PC-9 (cell line): ENCODE data around the gene RAB24. TPM values are rescaled to one million over a fixed set of nuclear protein-coding genes. Genes with fewer than 3 reads are reported as not detected.

Experiments used
- BruUV-seq: library from RNA; stranded (reverse); fragments of 400-500 nt; replicated peaks from 2 replicates; lab custom pipeline; 2021; lab: Mats Ljungman, UMichigan
- CTCF ChIA-PET: fragments of 300-600 bp; sonication (Branson Sonifier 250); formaldehyde crosslinking; loops from one replicate; lab custom pipeline; 2022; ENCODE audit warnings: antibody characterized with exemption; lab: Charles Lee
- POLR2A ChIA-PET: fragments of 300-600 bp; sonication (Branson Sonifier 250); formaldehyde crosslinking; loops from one replicate; lab custom pipeline; 2022; ENCODE audit warnings: antibody characterized with exemption; ENCODE audit not compliant: unreplicated experiment; lab: Charles Lee
- DNase-seq, 2 experiments: peaks; one replicate each; pipeline versions ENCODE4 v3.0.0 to v3.0.0-alpha.2; 2015 to 2022; ENCODE audit warnings: mixed read lengths in 1 of 2
- H2AFZ ChIP-seq: fragments of 200-600 bp; sonication (generic); 2 replicates; pipeline ENCODE4 v1.8.1; 2017; ENCODE audit warnings: antibody characterized with exemption
- H3F3A ChIP-seq: fragments of 200-600 bp; sonication (generic); 2 replicates; pipeline ENCODE4 v1.8.1; 2017; ENCODE audit warnings: antibody characterized with exemption, mild to moderate bottlenecking, low read depth; ENCODE audit not compliant: insufficient read depth
- H3K27ac ChIP-seq: fragments of 200-600 bp; sonication (generic); 2 replicates; pipeline ENCODE4 v1.6.1; 2016; ENCODE audit warnings: mixed run types
- H3K27me3 ChIP-seq: fragments of 200-600 bp; sonication (generic); 2 replicates; pipeline ENCODE4 v1.6.1; 2016; ENCODE audit warnings: low read depth, mixed run types; ENCODE audit not compliant: insufficient read depth
- H3K36me3 ChIP-seq: fragments of 200-600 bp; sonication (generic); 2 replicates; pipeline ENCODE4 v1.6.1; 2016; ENCODE audit warnings: low read depth, mixed run types
- H3K4me1 ChIP-seq: fragments of 200-600 bp; sonication (generic); replicated peaks from 2 replicates; pipeline ENCODE4 v1.6.1; 2016; ENCODE audit warnings: mixed run types; ENCODE audit not compliant: insufficient read depth
- H3K4me2 ChIP-seq: fragments of 200-600 bp; sonication (generic); 2 replicates; pipeline ENCODE4 v1.6.1; 2017; ENCODE audit warnings: mixed run types
- H3K4me3 ChIP-seq: fragments of 200-600 bp; sonication (generic); 2 replicates; pipeline ENCODE4 v1.6.1; 2016; ENCODE audit warnings: mixed run types
- H3K79me2 ChIP-seq: fragments of 200-600 bp; sonication (generic); 2 replicates; pipeline ENCODE4 v1.6.1; 2017; ENCODE audit warnings: low read depth, mixed run types
- H3K9me2 ChIP-seq: fragments of 200-600 bp; sonication (generic); 2 replicates; pipeline ENCODE4 v1.8.1; 2017; ENCODE audit warnings: mild to moderate bottlenecking; ENCODE audit not compliant: insufficient read depth
- H3K9me3 ChIP-seq: fragments of 200-600 bp; sonication (generic); 2 replicates; pipeline ENCODE4 v1.8.1; 2016; ENCODE audit warnings: low read depth; ENCODE audit not compliant: insufficient read depth
- H4K20me1 ChIP-seq: fragments of 200-600 bp; sonication (generic); 2 replicates; pipeline ENCODE4 v1.8.1; 2017; ENCODE audit not compliant: insufficient read depth
- CTCF ChIP-seq: fragments of 200-600 bp; sonication (generic); conservative IDR thresholded peaks from 2 replicates; pipeline ENCODE4 v1.6.1; 2017; ENCODE audit warnings: mixed run types, antibody characterized with exemption, mild to moderate bottlenecking, moderate library complexity
- EZH2 ChIP-seq: fragments of 200-600 bp; sonication (generic); IDR thresholded peaks from 2 replicates; pipeline ENCODE4 v1.8.0; 2017; ENCODE audit warnings: antibody characterized with exemption, low read depth
- intact Hi-C: fragments of 100-400 bp; cut with micrococcal nuclease; formaldehyde crosslinking; loops from one replicate; pipeline ENCODE4 v1.10.0; 2022; ENCODE audit not compliant: unreplicated experiment
- total RNA-seq: library from RNA; stranded (reverse); gene quantifications from 2 replicates; pipeline ENCODE4 v1.2.3, GENCODE V29; 2021

Gene RAB24
- total RNA-seq, 1 experiment from 2014 or later, result 16.9 TPM

- no TSS peak for BruUV-seq
- intact Hi-C loops, result no loop called here
These were observed 32.2 kb upstream of the RAB24 start for GRCh38 chr5:177335701-177336065.

GRCh38 chr5:177334781-177335700, 31.5 kb upstream of the RAB24 start:
- Histone ChIP-seq H2AFZ (no peak overlapping the region), H3K27ac (no peak overlapping the region), H3K4me2 (no peak overlapping the region), H3F3A (peaks cover 15% of the 10 kb centered on the region; the same call in 1 of the 2 replicates), H3K4me3 (no peak overlapping the region), H4K20me1 (peaks cover 30% of the 10 kb centered on the region; the same call in 1 of the 2 replicates), H3K36me3 (peaks cover 16% of the 10 kb centered on the region), H3K9me2 (no peaks in the 10 kb centered on the region), H3K79me2 (peaks cover 10% of the 10 kb centered on the region; the same call in 1 of the 2 replicates), H3K4me1 (peaks cover 14% of the 10 kb centered on the region), H3K9me3 (no peaks in the 10 kb centered on the region), H3K27me3 (no peaks in the 10 kb centered on the region)
- ChIA-PET CTCF (no interaction called here), POLR2A (no interaction called here)
- intact Hi-C loops, result no loop called here
- no TSS peak for BruUV-seq
- no peak for DNase-seq
- no peak for TF ChIP-seq CTCF
- TF ChIP-seq EZH2, result no peak

More at GRCh38 chr5:177335701-177336065, 32.2 kb upstream of the RAB24 start:
- Histone ChIP-seq H3K79me2 (peaks cover 13% of the 10 kb centered on the region; the same call in 1 of the 2 replicates), H3K36me3 (peaks cover 16% of the 10 kb centered on the region), H4K20me1 (peaks cover 30% of the 10 kb centered on the region; the same call in 1 of the 2 replicates), H3K4me2 (no peak overlapping the region), H2AFZ (no peak overlapping the region), H3K4me3 (no peak overlapping the region), H3K9me2 (no peaks in the 10 kb centered on the region), H3F3A (peaks cover 20% of the 10 kb centered on the region; the same call in 1 of the 2 replicates), H3K4me1 (peaks cover 18% of the 10 kb centered on the region), H3K27ac (no peak overlapping the region), H3K9me3 (no peaks in the 10 kb centered on the region), H3K27me3 (no peaks in the 10 kb centered on the region)
- ChIA-PET CTCF (no interaction called here), POLR2A (no interaction called here)
- TF ChIP-seq CTCF (no peak), EZH2 (no peak)
- DNase-seq, result no peak

GRCh38 chr5:177334155-177334551, 30.6 kb upstream of the RAB24 start:
- H3K4me3 ChIP-seq, result no peak overlapping the region
- ChIA-PET CTCF (no interaction called here), POLR2A (no interaction called here)
- BruUV-seq, result no TSS peak
- TF ChIP-seq EZH2 (no peak), CTCF (no peak)
- peaks cover 6% of the 10 kb centered on the region; the same call in 1 of the 2 replicates for H3F3A ChIP-seq
- no peaks in the 10 kb centered on the region for H3K9me3 ChIP-seq
- intact Hi-C loops, result no loop called here
- H3K27me3 ChIP-seq, result no peaks in the 10 kb centered on the region
- H3K4me1 ChIP-seq, result peaks cover 5% of the 10 kb centered on the region
- DNase-seq, result no peak
- H3K79me2 ChIP-seq, result peaks cover 6% of the 10 kb centered on the region; the same call in 1 of the 2 replicates
- no peak overlapping the region for H3K27ac ChIP-seq
- no peak overlapping the region for H3K4me2 ChIP-seq
- no peaks in the 10 kb centered on the region for H3K9me2 ChIP-seq
- peaks cover 16% of the 10 kb centered on the region for H3K36me3 ChIP-seq
- peaks cover 22% of the 10 kb centered on the region; the same call in 1 of the 2 replicates for H4K20me1 ChIP-seq
- no peak overlapping the region for H2AFZ ChIP-seq
